CD4-positive, alpha-beta T cell treated with Interleukin-21 for 1 hour (primary cell): ENCODE data around the gene MINAR1.

Experiments
- DNase-seq: peaks from one replicate; pipeline ENCODE4 v3.0.0-alpha.2; 2020

The MINAR1 gene

DNA sequence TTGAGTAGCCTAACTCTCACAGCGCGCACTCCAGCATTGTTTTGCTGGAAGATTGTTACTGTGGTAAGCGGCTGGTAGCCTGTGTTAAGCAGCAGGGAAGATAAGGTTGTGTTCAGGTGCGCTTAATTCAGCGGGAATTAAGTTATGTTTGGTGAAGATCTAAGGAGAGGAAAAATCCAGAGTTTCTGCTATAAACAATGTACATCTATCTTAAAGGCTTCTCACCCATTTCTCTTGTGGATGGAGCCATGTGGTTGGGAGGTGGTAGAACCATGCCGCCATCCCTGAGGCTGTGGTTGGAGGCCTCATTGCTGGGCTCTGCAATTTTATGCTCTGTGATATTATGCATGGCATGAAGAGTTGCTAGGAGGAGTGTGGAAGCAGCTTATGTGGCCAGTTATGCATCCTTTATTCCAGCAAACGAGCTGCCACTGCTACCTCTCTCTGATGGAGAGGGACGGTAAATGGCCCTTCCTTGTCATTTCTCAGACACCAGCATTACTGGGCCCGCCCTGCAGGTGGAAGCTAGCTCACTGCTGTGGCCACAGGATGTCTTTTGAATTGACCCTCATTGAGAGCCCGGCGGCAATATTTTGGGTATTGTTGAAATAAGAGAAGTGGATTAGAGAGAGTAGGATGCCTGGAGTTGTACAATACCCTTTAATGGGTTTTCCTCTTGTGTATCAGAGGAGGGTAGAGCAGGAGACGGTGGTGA, 1.3 kb downstream of the MINAR1 start:
- no peak for DNase-seq

DNA sequence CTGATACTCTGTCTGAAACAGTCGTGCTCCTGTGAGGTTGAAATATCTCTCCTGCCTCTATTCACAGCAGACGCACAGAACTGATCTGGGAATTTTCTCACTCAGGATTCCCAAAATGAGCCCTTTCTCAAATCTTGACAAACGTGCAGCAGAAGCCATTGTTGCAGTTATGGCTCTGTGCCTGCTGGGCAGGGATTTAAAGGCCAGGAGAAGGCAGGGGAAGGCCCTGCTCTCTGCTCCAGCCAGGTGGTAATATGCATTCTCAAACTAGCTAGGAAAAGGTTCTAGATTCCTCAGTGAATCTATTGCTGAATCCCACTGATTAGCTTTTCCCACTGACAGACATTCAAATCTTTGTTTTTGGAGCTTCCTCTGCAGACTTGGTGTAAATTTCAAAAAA, 2.2 kb downstream of the MINAR1 start:
- no peak for DNase-seq

GRCh38 chr15:79436037-79436780, 4.1 kb downstream of the MINAR1 start:
- no peak for DNase-seq

DNA sequence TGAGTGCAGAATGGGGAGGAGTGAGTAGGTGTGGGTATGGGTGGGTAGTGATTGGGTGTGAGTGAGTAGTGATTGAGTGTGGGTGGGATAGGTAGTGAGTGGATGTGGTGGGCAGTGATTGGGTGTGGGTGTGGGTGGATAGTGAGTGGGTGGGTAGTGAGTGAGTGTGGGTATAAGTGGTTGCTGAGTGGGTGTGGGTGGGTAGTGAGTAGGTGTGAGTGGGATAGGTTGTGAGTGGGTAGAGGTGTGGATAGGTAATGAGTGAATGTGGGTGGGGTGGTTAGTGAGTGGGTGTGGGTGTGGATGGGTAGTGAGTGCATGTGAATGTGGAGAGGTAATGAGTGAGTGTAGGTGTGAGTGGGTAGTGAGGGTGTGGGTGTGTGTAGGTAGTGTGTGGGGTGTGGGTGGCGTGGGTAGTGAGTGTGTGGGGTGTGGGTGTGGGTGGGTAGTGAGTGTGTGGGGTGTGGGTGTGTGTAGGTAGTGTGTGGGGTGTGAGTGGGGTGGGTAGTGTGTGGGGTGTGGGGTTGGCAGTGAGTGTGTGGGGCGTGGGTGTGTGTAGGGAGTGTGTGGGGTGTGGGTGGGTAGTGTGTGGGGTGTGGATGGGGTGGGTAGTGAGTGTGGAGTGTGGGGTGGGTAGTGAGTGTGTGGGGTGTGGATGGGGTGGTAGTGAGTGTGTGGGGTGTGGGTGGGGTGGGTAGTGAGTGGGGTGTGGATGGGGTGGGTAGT, 5.3 kb downstream of the MINAR1 start:
- no peak for DNase-seq

GRCh38 chr15:79439236-79439635, 7.1 kb downstream of the MINAR1 start:
- no peak for DNase-seq

- no peak for DNase-seq
Observed at GRCh38 chr15:79440355-79440908, 8.3 kb downstream of the MINAR1 start.

DNA sequence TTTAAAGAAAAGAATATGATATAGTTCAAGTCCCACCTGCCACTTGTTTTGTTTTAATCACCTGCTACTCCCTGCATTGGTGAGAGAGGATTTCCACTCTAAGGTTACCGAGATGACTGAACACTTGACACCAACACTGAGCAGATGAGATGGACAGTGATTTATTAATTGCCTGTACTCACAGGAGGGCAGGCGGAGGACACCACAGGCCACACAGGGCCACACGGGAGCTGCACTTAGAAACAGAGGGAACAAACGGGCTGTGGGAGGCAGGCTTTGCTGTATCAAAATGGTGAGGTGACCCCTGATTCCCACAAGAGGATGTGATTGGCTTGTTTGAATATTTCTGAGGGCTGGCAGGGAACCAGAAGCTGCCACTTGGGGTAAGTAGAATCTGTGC, 10.8 kb downstream of the MINAR1 start:
- DNase-seq: no peak

- DNase-seq: no peak
Observed at GRCh38 chr15:79447060-79447459, 14.9 kb downstream of the MINAR1 start.

DNA sequence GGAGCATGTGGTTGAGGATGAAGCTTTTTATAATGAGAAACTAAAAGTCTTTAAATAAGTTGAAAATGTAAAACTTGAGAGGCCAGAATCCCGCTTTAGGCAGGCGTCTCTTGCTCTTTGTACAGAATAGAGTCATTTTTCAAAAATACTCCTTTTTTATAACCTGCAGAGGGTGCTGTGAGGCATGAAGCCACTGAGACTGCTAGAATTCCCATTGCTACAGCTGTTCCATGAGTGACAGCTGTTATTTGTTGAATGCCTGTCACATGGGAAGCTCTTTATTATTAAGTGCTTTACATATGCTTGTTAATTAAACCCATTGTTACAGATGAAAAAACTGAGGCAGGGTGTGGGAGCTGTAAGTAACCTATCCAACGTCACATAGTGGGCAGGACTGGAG, 18.5 kb downstream of the MINAR1 start:
- DNase-seq: no peak

DNA sequence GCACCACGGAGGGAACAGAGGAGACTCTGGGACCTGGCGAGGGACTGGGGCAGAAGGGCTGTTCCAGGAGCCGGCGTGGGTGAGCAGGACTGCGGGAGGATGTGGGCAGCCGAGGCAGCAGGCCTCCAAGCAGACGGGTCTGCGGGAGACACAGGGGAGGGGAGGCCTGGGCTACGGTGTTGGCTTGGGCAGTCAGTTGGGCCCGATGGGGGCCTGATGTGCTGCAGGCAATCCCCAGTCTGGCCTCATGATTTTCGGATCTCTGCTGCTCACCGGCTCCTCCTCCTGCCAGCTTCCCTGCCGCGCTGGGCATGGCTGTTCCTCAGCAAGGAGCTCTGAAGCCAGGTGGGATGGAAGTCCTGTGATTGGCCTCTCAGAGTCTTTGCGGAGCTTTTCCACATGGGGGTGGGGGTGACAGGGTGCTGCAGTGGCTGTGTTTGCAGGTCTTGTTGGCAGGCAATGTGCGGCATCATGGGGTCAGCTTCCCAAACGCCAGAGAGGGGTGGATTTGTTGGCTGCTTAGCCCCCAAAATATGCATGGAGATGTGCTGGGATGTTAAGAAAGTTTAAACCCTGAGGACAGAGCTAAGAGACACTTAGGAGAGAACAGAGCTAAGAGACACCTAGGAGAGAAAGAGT, 19.3 kb downstream of the MINAR1 start:
- DNase-seq: no peak

GRCh38 chr15:79452244-79453051, 20.3 kb downstream of the MINAR1 start:
- no peak for DNase-seq

DNA sequence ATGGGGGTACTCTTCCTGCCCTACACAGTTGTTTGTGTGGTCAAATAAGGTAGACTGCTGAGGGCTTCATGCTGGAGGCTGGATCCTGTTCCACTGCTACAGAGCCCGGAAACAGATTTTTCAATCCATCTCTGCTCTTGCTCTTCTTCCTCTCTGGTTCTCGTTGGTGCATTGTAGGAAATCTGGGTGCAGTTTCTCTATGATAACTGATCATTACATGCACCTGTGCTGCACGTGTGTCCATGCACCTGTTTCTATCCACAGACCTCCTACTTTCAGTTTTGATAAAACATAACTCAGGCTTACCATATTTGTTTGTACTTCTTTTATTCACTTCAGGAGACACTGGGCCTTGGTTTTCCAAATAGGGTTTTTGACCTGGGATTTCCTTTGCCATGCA, 21.3 kb downstream of the MINAR1 start:
- DNase-seq: no peak

GRCh38 chr15:79454063-79454462, 21.9 kb downstream of the MINAR1 start:
- DNase-seq: no peak

- no peak for DNase-seq
Observed at GRCh38 chr15:79455361-79455760, 23.2 kb downstream of the MINAR1 start.

DNA sequence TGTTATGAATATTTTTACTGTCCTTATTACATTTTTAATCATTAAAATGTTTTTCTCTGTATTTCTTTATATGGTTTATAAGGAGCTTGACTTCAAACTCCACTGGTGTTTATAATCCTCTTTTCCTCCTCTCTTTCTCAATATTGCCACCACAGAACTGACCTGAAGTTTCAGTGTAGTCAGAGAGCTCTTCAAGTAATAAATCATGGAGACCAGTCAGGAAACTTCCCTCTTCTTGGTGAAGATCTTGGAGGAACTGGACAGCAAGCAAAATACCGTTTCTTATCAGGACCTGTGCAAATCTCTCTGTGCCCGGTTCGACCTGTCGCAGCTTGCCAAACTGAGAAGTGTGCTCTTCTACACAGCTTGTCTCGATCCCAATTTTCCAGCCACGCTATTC, 23.8 kb downstream of the MINAR1 start:
- DNase-seq: no peak

DNA sequence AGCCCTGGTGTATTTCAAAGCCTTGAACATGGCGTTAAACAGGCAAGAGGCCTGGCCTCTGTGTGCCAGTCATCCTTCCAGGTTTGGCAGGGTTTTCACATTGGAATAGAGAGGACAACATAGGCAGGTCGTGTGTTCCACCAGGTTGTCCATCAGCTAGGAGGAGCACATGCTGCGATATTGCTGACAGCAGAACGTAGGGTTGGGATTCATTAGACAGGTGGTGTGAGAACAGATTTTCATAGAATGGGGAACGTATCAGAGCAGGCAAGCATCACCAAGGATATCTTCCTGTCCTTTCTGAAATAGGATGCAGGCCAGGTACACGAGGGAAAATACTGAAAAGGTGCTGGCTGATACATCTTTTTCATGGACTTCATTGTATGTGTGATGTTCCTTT, 26.4 kb downstream of the MINAR1 start:
- no peak for DNase-seq

- DNase-seq: no peak
Observed at GRCh38 chr15:79459666-79460065, 27.5 kb downstream of the MINAR1 start.

- DNase-seq: no peak
Observed at GRCh38 chr15:79463043-79463780, 31.1 kb downstream of the MINAR1 start.

- no peak for DNase-seq
Observed at GRCh38 chr15:79463781-79464270, 31.7 kb downstream of the MINAR1 start.

- DNase-seq: no peak
Observed at GRCh38 chr15:79466488-79466887, 34.4 kb downstream of the MINAR1 start.

DNA sequence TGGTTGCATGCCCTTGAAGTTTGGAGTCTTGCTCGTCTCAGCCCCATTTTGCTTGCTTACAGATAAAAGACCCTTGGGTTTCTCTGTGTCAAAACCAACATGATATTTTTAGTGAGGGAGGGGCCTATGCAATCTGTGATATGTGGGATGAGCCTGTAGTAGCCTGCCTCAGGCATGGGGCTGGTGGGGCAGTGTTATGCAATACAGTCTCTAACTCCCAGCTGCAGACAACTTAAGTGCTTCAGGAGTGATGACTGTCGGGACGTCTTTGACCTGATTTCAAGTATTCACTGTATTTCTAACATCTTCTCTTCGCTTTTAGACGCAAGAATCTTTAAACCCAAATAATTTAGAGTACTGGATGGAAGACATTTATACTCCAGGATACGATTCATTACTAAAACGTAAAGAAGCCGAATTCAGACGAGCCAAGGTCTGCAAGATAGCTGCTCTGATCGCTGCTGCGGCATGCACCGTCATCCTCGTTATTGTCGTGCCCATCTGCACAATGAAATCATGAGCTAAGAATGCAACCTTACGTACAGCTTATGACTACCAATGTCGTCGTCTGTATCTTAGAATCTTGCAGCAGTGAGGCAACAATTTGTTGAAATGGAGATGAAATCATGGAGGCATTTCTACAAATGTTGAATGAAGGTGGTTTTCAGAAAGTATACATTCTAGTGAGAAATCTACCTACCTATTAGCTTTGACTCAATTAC, 35.9 kb downstream of the MINAR1 start:
- DNase-seq: no peak
